ENCODE data around the gene ARMC7. TPM values are rescaled to one million over a fixed set of nuclear protein-coding genes. Genes with fewer than 3 reads are reported as not detected.

The ARMC7 gene
- total and polyA plus RNA-seq, 2 of the 13 experiments (the other 11 are each of a cell fraction or from before 2014, with no cell fraction given) = 3.9 to 4.2 TPM

DNA sequence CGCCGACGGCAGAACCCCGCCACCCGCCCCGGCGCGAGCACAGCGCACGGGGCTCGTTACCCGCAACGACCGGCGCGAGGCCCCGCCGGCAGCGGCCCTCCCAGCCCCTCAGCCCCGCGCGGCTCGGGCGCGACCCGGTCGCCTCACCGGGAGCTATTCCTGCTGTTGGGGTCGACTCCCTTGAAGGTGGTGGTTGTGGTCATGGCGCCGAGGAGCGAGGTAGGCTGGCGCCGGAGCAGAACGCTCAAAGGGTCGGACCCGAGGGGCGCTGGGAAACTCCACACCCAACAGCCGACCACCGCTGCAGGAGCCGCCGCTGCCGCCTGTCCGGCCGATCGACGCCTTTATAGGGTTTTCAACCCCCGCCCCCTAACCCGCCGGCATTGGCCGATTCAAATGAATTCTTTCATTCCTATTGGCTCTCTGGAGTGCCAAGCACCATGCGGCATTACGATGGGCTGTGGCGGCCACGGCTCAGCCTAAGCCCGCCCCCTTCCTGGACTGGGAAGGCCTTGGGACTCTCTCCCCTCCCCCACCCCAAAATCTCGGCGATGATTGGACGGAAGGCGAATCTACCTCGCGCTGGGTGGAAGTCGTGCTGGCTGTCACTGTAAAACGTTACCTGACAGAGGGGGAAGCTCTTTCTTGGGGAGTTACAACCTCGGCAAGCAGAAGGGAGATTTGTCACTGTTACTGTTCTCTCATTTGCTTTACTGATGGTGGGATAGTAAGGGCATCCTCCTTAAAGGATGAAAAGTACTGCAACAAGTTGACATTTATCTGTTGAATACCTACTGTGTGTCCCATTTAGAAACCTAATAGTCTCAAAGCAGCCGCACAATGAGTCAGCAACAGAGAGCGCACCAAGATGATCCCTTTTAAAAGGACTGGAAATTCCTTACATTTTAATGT, 44.7 kb downstream of the ARMC7 start, which contains the start of gene JPT1 (continued):
- TF ChIP-seq UBTF (CRISPR knock-in tag; IDR thresholded peaks at IDR 0.05) (peak; percentile 96), FOXO1 (CRISPR knock-in tag; IDR thresholded peaks at IDR 0.05) (no peak; the same call in none of the 2 replicates), ZNF354B (CRISPR knock-in tag; IDR thresholded peaks at IDR 0.05) (no peak), SP1 (IDR thresholded peaks at IDR 0.05) (no peak), SP1 (CRISPR knock-in tag; IDR thresholded peaks at IDR 0.05) (peak; percentile 71), ZNF274 (CRISPR knock-in tag; IDR thresholded peaks at IDR 0.05) (peak; percentile 72; the same call in 1 of the 2 replicates), HDAC1 (CRISPR knock-in tag; IDR thresholded peaks at IDR 0.05) (peak; percentile 79; the same call in 1 of the 2 replicates), ZNF850 (CRISPR knock-in tag; conservative IDR thresholded peaks at IDR 0.05) (peak; percentile 59; the same call in 1 of the 2 replicates), ZNF761 (CRISPR knock-in tag; conservative IDR thresholded peaks at IDR 0.05) (peak; percentile 82; the same call in 1 of the 2 replicates), GTF2F1 (IDR thresholded peaks at IDR 0.05; ENCODE audit: low read length) (peak; percentile 88), EED (CRISPR knock-in tag; IDR thresholded peaks at IDR 0.05) (no peak), CBFB (CRISPR knock-in tag; IDR thresholded peaks at IDR 0.05) (no peak; the same call in 1 of the 2 replicates), RELA (CRISPR knock-in tag; IDR thresholded peaks at IDR 0.05) (no peak; the same call in 1 of the 2 replicates), PLRG1 (conservative IDR thresholded peaks at IDR 0.05) (no peak), DPF2 (CRISPR knock-in tag; IDR thresholded peaks at IDR 0.05; ENCODE audit: borderline replicate concordance, low read depth) (no peak), ZNF746 (CRISPR knock-in tag; IDR thresholded peaks at IDR 0.05) (peak; percentile 71; the same call in 1 of the 2 replicates), POLR2AphosphoS5 (IDR thresholded peaks at IDR 0.05; ENCODE audit: low read depth, low read length) (peak; percentile 100), CC2D1A (CRISPR knock-in tag; IDR thresholded peaks at IDR 0.05) (0 out of 2 replicates have a peak, but pooled peaks have one; percentile 55), HIVEP1 (CRISPR knock-in tag; IDR thresholded peaks at IDR 0.05) (peak; percentile 71; the same call in 1 of the 2 replicates), ZBTB7B (CRISPR knock-in tag; IDR thresholded peaks at IDR 0.05) (peak; percentile 90), RCOR2 (CRISPR knock-in tag; IDR thresholded peaks at IDR 0.05) (no peak), KLF6 (CRISPR knock-in tag; IDR thresholded peaks at IDR 0.05) (peak; percentile 88), DDIT3 (CRISPR knock-in tag; IDR thresholded peaks at IDR 0.05) (0 out of 2 replicates have a peak, but pooled peaks have one; percentile 39), SIX1 (CRISPR knock-in tag; IDR thresholded peaks at IDR 0.05; ENCODE audit: borderline replicate concordance) (no peak), FLYWCH1 (CRISPR knock-in tag; IDR thresholded peaks at IDR 0.05) (no peak; the same call in 1 of the 2 replicates), ZNF841 (CRISPR knock-in tag; IDR thresholded peaks at IDR 0.05; ENCODE audit: borderline replicate concordance) (no peak)
